GM18507 (cell line): ENCODE measurements around the gene TMEM156.
"Not testable (repeated sequence)": the region's sequence is repeated elsewhere in the genome, so short reads cannot be mapped to it uniquely, and the experiment has no call there.

Source experiments
- DNase-seq: peaks from one replicate; pipeline ENCODE4 v3.0.0; 2011; ENCODE audit warnings: low read depth; ENCODE audit not compliant: insufficient read length; ENCODE audit errors: extremely low spot score
- FAIRE-seq: peaks from 2 replicates; lab custom pipeline; 2011; peaks lifted over from hg19 to GRCh38; lab: Jason Lieb, UNC

TMEM156 gene

GRCh38 chr4:39004758-39005157, 27.5 kb downstream of the TMEM156 start:
- no peak for FAIRE-seq
- no peak for DNase-seq

GRCh38 chr4:39002058-39002457, 30.2 kb downstream of the TMEM156 start:
- not testable (repeated sequence) for FAIRE-seq, DNase-seq

GRCh38 chr4:38995660-38996005, 36.6 kb downstream of the TMEM156 start:
- FAIRE-seq: no peak
- DNase-seq: no peak

- no peak for DNase-seq
Observed at GRCh38 chr4:38994135-38994534, 38.1 kb downstream of the TMEM156 start.

GRCh38 chr4:38993683-38994082, 38.5 kb downstream of the TMEM156 start:
- FAIRE-seq: no peak
- DNase-seq: no peak

More at GRCh38 chr4:38994135-38994534, 38.1 kb downstream of the TMEM156 start:
- FAIRE-seq: no peak

GRCh38 chr4:38990241-38990640, 42.0 kb downstream of the TMEM156 start:
- no peak for DNase-seq
- no peak for FAIRE-seq

GRCh38 chr4:38989487-38989886, 42.7 kb downstream of the TMEM156 start:
- no peak for DNase-seq
- FAIRE-seq: no peak

GRCh38 chr4:38988353-38988752, 43.9 kb downstream of the TMEM156 start:
- not testable (repeated sequence) for DNase-seq, FAIRE-seq

GRCh38 chr4:38987491-38987890, 44.7 kb downstream of the TMEM156 start:
- DNase-seq: no peak
- peak; percentile 57 for FAIRE-seq

- DNase-seq: no peak
- FAIRE-seq: no peak
Observed at GRCh38 chr4:38985410-38986100, 46.7 kb downstream of the TMEM156 start.

GRCh38 chr4:38983787-38984598, 48.2 kb downstream of the TMEM156 start:
- FAIRE-seq: no peak
- DNase-seq: no peak

GRCh38 chr4:38983291-38983690, 48.9 kb downstream of the TMEM156 start:
- FAIRE-seq (no peak), DNase-seq (no peak)

- FAIRE-seq (no peak), DNase-seq (no peak)
Observed at GRCh38 chr4:38982361-38983095, 49.7 kb downstream of the TMEM156 start.

- FAIRE-seq (no peak), DNase-seq (no peak)
Observed at GRCh38 chr4:38980903-38981676, 51.1 kb downstream of the TMEM156 start.

- no peak for DNase-seq
- peak; percentile 31 for FAIRE-seq
Observed at GRCh38 chr4:38979511-38980230, 52.5 kb downstream of the TMEM156 start.

GRCh38 chr4:38979081-38979480, 53.1 kb downstream of the TMEM156 start:
- FAIRE-seq (no peak), DNase-seq (no peak)

- no peak for FAIRE-seq
- no peak for DNase-seq
Observed at GRCh38 chr4:38976308-38976707, 55.9 kb downstream of the TMEM156 start.

GRCh38 chr4:38968668-38969067, 63.5 kb downstream of the TMEM156 start:
- FAIRE-seq (no peak), DNase-seq (no peak)
